MM.1S (cell line): ENCODE data around the gene HELZ2.

Experiments used
- DNase-seq: peaks from one replicate; pipeline ENCODE4 v3.0.0-alpha.2; 2015
- H2AFZ ChIP-seq: fragments of 300-600 bp; sonication (generic); 2 replicates; pipeline ENCODE4 v1.6.0; 2016; ENCODE audit warnings: antibody characterized with exemption, low read length
- H3F3A ChIP-seq: fragments of 300-600 bp; sonication (generic); 2 replicates; pipeline ENCODE4 v1.6.1; 2016; ENCODE audit warnings: mild to moderate bottlenecking, antibody characterized with exemption, low read length, moderate library complexity, mixed read lengths; ENCODE audit not compliant: insufficient read depth
- H3K27ac ChIP-seq: fragments of 300-600 bp; sonication (generic); 2 replicates; pipeline ENCODE4 v1.5.1; 2016; ENCODE audit warnings: mild to moderate bottlenecking, low read length
- H3K27me3 ChIP-seq: fragments of 300-600 bp; sonication (generic); replicated peaks from 2 replicates; pipeline ENCODE4 v1.6.0; 2016; ENCODE audit warnings: low read length; ENCODE audit not compliant: insufficient read depth
- H3K36me3 ChIP-seq: fragments of 300-600 bp; sonication (generic); replicated peaks from 2 replicates; pipeline ENCODE4 v1.6.1; 2016; ENCODE audit warnings: mild to moderate bottlenecking, low read length, mixed read lengths; ENCODE audit not compliant: insufficient read depth
- H3K4me1 ChIP-seq: fragments of 300-600 bp; sonication (generic); 2 replicates; pipeline ENCODE4 v1.6.1; 2016; ENCODE audit warnings: low read length, mixed read lengths
- H3K4me2 ChIP-seq: fragments of 300-600 bp; sonication (generic); 2 replicates; pipeline ENCODE4 v1.6.0; 2016; ENCODE audit warnings: low read depth, low read length
- H3K4me3 ChIP-seq: fragments of 300-600 bp; sonication (generic); 2 replicates; pipeline ENCODE4 v1.5.1; 2016; ENCODE audit warnings: low read length, mixed read lengths
- H3K79me2 ChIP-seq: fragments of 300-600 bp; sonication (generic); 2 replicates; pipeline ENCODE4 v1.6.1; 2016; ENCODE audit warnings: mixed run types, low read length, mixed read lengths
- H3K9ac ChIP-seq: fragments of 300-600 bp; sonication (generic); 2 replicates; pipeline ENCODE4 v1.6.1; 2016; ENCODE audit warnings: low read length, mixed read lengths
- H3K9me2 ChIP-seq: fragments of 300-600 bp; sonication (generic); replicated peaks from 2 replicates; pipeline ENCODE4 v1.6.1; 2016; ENCODE audit warnings: mild to moderate bottlenecking, low read length, mixed read lengths; ENCODE audit not compliant: insufficient read depth
- H3K9me3 ChIP-seq: fragments of 300-600 bp; sonication (generic); replicated peaks from 2 replicates; pipeline ENCODE4 v1.6.1; 2016; ENCODE audit warnings: mild to moderate bottlenecking, low read length, mixed read lengths; ENCODE audit not compliant: insufficient read depth
- H4K20me1 ChIP-seq: fragments of 300-600 bp; sonication (generic); 2 replicates; pipeline ENCODE4 v1.6.1; 2016; ENCODE audit warnings: mild to moderate bottlenecking, low read length, moderate library complexity, mixed read lengths; ENCODE audit not compliant: insufficient read depth
- EZH2 ChIP-seq: fragments of 300-600 bp; sonication (generic); optimal IDR thresholded peaks from 2 replicates; pipeline ENCODE3; 2017; ENCODE audit warnings: low read depth, mild to moderate bottlenecking, antibody characterized with exemption, low read length, mixed read lengths
- EZH2phosphoT487 ChIP-seq: fragments of 300-600 bp; sonication (generic); IDR thresholded peaks from 2 replicates; pipeline ENCODE4 v1.6.1; 2018; ENCODE audit warnings: antibody characterized with exemption, low read length
- TF ChIP-seq, protein P1 (sequence below): fragments of 300-600 bp; sonication (generic); IDR thresholded peaks from 2 replicates; pipeline ENCODE4 v1.5.1; 2016; ENCODE audit warnings: antibody characterized with exemption, low read length, mixed read lengths

Gene HELZ2

DNA sequence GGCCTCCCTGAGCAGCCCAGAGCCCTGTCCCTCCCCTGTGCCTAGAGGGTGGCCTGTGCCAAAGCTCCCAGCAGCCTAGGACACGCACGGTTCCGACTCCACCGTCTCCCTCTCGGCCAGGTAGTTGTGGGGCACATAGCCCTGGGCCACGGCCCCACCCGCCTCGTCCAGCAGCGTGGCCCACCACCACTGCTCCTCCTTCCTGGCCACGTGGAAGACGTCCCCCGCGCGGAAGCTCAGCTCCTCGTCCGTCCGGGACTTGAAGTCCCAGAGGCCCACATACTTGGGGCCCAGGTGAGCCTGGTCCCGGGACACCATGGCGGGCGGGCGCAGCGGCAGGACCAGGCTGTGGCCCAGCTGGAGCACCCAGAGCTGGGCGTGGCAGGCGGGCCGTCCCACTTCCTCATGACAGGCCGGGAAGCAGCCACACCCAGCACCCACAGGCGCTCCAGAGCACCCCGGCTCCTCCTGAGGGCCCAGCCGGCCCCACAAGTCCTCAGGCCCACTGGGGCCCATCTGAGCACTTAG lies 37.0 kb downstream of the HELZ2 start, which contains the start of gene PTK6:
TSS of gene PTK6 (minus strand) at position 380 of the 528 bp plus-strand sequence. CDS start at position 318, 62 bp downstream.
- no peaks in the 10 kb centered on the region for H3K9me3 ChIP-seq
- H3K4me2 ChIP-seq: peak within 1 kb of the TSS; percentile 98
- peaks cover 7% of the 10 kb centered on the region; the same call in 1 of the 2 replicates for H3K4me1 ChIP-seq
- H2AFZ ChIP-seq: peak within 1 kb of the TSS; percentile 98
- H3K9ac ChIP-seq: peak within 1 kb of the TSS; percentile 69; the same call in 1 of the 2 replicates
- TF ChIP-seq, protein P1, sequence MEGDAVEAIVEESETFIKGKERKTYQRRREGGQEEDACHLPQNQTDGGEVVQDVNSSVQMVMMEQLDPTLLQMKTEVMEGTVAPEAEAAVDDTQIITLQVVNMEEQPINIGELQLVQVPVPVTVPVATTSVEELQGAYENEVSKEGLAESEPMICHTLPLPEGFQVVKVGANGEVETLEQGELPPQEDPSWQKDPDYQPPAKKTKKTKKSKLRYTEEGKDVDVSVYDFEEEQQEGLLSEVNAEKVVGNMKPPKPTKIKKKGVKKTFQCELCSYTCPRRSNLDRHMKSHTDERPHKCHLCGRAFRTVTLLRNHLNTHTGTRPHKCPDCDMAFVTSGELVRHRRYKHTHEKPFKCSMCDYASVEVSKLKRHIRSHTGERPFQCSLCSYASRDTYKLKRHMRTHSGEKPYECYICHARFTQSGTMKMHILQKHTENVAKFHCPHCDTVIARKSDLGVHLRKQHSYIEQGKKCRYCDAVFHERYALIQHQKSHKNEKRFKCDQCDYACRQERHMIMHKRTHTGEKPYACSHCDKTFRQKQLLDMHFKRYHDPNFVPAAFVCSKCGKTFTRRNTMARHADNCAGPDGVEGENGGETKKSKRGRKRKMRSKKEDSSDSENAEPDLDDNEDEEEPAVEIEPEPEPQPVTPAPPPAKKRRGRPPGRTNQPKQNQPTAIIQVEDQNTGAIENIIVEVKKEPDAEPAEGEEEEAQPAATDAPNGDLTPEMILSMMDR: no peak
- TF ChIP-seq EZH2 (no peak), EZH2phosphoT487 (no peak)
- H3K27me3 ChIP-seq: peaks cover 47% of the 10 kb centered on the region
- H3K27ac ChIP-seq: peak within 1 kb of the TSS; percentile 61; the same call in 1 of the 2 replicates
- no peak for DNase-seq
- 0 out of 2 replicates have a peak, but pooled peaks cover 4% of the 10 kb centered on the region for H3F3A ChIP-seq
- peak within 1 kb of the TSS; percentile 65 for H3K4me3 ChIP-seq
- H3K79me2 ChIP-seq: no peaks in the 10 kb centered on the region
- no peaks in the 10 kb centered on the region for H4K20me1 ChIP-seq
- H3K36me3 ChIP-seq: no peaks in the 10 kb centered on the region
- H3K9me2 ChIP-seq: no peaks in the 10 kb centered on the region

DNA sequence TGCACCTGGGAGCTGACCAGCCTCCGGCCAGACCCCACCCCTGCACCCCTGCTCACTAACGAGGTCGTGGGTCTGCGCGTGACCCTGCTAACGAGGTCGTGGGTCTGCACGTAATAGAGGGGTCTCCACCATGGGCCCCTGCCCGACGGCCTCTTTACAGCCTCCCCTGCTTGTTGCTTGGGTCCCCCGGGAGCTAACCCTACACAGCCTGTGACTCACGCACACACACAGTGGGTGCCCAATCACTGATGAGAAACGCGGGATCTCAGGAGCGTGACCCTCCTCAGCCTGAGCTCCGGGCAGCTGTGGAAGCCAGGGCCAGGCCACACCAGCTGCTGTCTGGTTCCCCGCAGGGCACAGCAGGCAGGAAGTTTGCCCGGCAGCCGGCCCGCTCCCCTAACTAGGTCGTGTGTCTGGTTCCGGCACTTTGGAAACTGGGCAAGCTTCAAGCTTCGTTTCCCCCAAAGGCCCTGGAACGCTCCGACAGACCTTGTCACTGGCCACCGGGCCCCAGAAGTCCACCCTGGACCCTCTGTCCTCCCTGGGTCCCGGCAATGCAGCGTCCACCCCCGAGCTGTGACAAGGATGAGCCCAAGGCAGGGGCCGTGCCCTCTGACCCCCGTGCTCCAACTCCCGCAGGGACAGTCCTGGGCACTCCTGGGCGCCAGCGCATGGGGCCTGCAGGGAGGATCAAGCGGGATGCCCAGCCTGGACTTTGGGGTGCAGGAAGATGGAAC lies 37.6 kb downstream of the HELZ2 start:
- Histone ChIP-seq H3K4me1 (peaks cover 7% of the 10 kb centered on the region; the same call in 1 of the 2 replicates), H3K4me3 (no peak overlapping the region), H3K36me3 (no peaks in the 10 kb centered on the region), H2AFZ (no peak overlapping the region), H3F3A (0 out of 2 replicates have a peak, but pooled peaks cover 4% of the 10 kb centered on the region), H3K79me2 (no peaks in the 10 kb centered on the region), H3K27me3 (peaks cover 45% of the 10 kb centered on the region), H3K9ac (no peak overlapping the region), H4K20me1 (no peaks in the 10 kb centered on the region), H3K27ac (no peak overlapping the region), H3K9me2 (no peaks in the 10 kb centered on the region), H3K4me2 (no peak overlapping the region), H3K9me3 (no peaks in the 10 kb centered on the region)
- no peak for DNase-seq
- TF ChIP-seq, protein P1: no peak
- TF ChIP-seq EZH2phosphoT487: no peak
- TF ChIP-seq EZH2: no peak

- peaks cover 41% of the 10 kb centered on the region for H3K27me3 ChIP-seq
- no peak overlapping the region for H3K9ac ChIP-seq
- TF ChIP-seq EZH2: no peak
- TF ChIP-seq EZH2phosphoT487: no peak
- TF ChIP-seq, protein P1: no peak
- H3K4me1 ChIP-seq: peaks cover 7% of the 10 kb centered on the region; the same call in 1 of the 2 replicates
- no peaks in the 10 kb centered on the region for H4K20me1 ChIP-seq
- no peaks in the 10 kb centered on the region for H3K9me3 ChIP-seq
- no peak overlapping the region for H2AFZ ChIP-seq
- no peak overlapping the region for H3K4me2 ChIP-seq
- no peaks in the 10 kb centered on the region for H3K9me2 ChIP-seq
- H3K36me3 ChIP-seq: no peaks in the 10 kb centered on the region
- 0 out of 2 replicates have a peak, but pooled peaks cover 4% of the 10 kb centered on the region for H3F3A ChIP-seq
- no peak overlapping the region for H3K27ac ChIP-seq
- no peak for DNase-seq
- H3K4me3 ChIP-seq: no peak overlapping the region
- no peaks in the 10 kb centered on the region for H3K79me2 ChIP-seq
Measured at GRCh38 chr20:63534831-63535651, 39.0 kb downstream of the HELZ2 start.
